B cell (primary cell): Measurements from ENCODE around the gene CSF1.

Experiments
- CTCF ChIP-seq: fragments of 200-600 bp; IDR thresholded peaks from one replicate; pipeline ENCODE4 v1.8.0; 2022; ENCODE audit warnings: antibody characterized with exemption, mild to moderate bottlenecking
- EZH2 ChIP-seq: IDR thresholded peaks from 2 replicates; pipeline ENCODE4 v1.6.1; 2012; ENCODE audit warnings: borderline replicate concordance, low read depth, mild to moderate bottlenecking, moderate library complexity, low read length; ENCODE audit not compliant: insufficient read depth, poor library complexity, severe bottlenecking

DNA sequence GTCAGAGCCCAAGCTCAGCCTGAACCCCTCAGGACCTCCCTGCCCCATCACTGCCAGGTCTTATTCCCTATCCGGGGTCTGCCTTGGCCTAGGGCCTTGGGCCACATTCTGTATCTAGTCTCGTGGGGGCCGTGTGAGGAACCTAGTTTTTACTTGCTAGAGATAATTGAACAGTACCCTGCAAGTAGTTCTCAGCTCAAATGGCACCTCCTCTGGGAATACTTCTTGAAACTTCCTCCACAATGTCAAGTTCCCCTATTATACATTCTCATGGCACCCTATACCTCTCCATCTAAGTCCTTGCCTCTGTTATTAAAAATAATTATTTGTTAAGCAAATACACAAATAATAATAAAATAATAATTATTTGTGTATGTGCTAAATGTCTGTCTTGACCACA is 32.9 kb upstream of the CSF1 start:
- TF ChIP-seq CTCF (no peak), EZH2 (no peak)
